ENCODE results near the gene ANXA2R.
"Not testable (repeated sequence)": the region's sequence is repeated elsewhere in the genome, so short reads cannot be mapped to it uniquely, and the experiment has no call there.

The ANXA2R gene

GRCh38 chr5:43074987-43075318 is 34.8 kb upstream of the ANXA2R start:
- TF ChIP-seq CTCF (conservative IDR thresholded peaks at IDR 0.05; ENCODE audit: low read length) = no peak
- no peak overlapping the region for H3K4me3 ChIP-seq (ENCODE audit: low read length)
- DNase-seq (ENCODE audit: low read depth) = no peak

DNA sequence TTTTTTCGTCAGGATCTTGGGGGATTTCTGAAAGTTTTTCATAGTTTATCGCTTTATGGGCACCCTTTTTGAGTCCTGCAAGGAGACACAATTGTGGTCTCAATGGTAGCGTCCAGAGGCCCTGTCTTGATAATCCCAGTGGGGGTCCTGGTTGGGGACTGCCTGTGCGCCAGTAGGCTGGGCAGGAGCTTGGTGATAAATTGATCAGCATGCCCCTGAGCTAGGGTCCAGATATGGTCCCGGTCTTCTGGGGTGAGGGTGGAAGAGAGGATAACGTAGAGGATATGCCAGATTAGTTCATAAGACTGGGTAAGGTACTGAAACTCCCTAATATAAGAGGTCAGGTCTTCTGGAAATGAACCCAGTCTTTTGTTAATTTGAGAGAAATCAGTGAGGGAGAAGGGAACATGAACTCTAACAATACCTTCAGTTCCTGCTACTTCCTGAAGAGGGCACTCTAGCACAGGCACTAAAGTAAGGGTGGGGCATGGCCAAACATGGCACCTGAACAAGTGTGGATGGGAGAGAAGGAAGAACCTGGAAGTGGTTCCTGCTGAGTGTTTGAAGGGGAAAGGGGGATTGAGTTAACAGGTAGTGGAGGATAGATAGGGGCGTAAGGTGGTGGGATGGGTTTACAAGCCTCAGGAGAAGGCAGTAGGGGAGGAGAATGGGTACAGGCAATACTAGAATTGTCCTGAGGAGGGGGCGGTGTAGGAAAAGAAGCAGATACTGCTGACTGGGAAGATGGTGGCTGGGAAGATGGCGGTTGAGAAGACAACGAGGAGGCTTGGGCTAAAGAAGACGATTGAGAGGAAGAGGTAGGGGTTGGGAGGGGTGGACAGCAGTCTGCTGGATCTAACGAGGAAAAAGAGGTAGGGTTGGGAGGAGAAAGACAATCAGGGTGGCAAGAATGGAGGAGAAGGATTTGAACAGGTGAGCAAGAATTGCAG is 33.8 kb upstream of the ANXA2R start:
- peak; percentile 63 for TF ChIP-seq CTCF (conservative IDR thresholded peaks at IDR 0.05; ENCODE audit: low read length)
- DNase-seq (ENCODE audit: low read depth) = peak; percentile 46
- no peak overlapping the region for H3K4me3 ChIP-seq (ENCODE audit: low read length)

- not testable (repeated sequence) for DNase-seq (ENCODE audit: low read depth); H3K4me3 ChIP-seq (ENCODE audit: low read length)
Measured at GRCh38 chr5:43069401-43069720, 29.2 kb upstream of the ANXA2R start.

GRCh38 chr5:43068037-43068436 is 27.9 kb upstream of the ANXA2R start:
- peak overlapping the region; percentile 95 for H3K4me3 ChIP-seq (ENCODE audit: low read length)
- no peak for TF ChIP-seq CTCF (conservative IDR thresholded peaks at IDR 0.05; ENCODE audit: low read length)
- no peak for DNase-seq (ENCODE audit: low read depth)

GRCh38 chr5:43066799-43067741 is 27.0 kb upstream of the ANXA2R start:
- DNase-seq (ENCODE audit: low read depth) = peak; percentile 91
- no peak for TF ChIP-seq CTCF (conservative IDR thresholded peaks at IDR 0.05; ENCODE audit: low read length)
- H3K4me3 ChIP-seq (ENCODE audit: low read length) = peak overlapping the region; percentile 95

- no peak for TF ChIP-seq CTCF (conservative IDR thresholded peaks at IDR 0.05; ENCODE audit: low read length)
- peak overlapping the region; percentile 95 for H3K4me3 ChIP-seq (ENCODE audit: low read length)
- DNase-seq (ENCODE audit: low read depth) = peak; percentile 82
Measured at GRCh38 chr5:43065948-43066798, 26.1 kb upstream of the ANXA2R start.

Measured in AG10803 (cell line).